KOPT-K1 (cell line): ENCODE measurements around the gene TRPC4AP.

Source experiments
- H3K27ac ChIP-seq: fragments of 200-600 bp; sonication (generic); 2 replicates; pipeline ENCODE4 v1.5.1; 2016; ENCODE audit warnings: antibody characterized with exemption, mild to moderate bottlenecking, low read depth, low read length; ENCODE audit not compliant: poor library complexity, severe bottlenecking
- H3K36me3 ChIP-seq: fragments of 200-600 bp; sonication (generic); 2 replicates; pipeline ENCODE4 v1.5.1; 2017; ENCODE audit warnings: antibody characterized with exemption, mild to moderate bottlenecking, low read length, moderate library complexity; ENCODE audit not compliant: insufficient read depth
- H3K9me3 ChIP-seq: fragments of 200-600 bp; sonication (generic); 2 replicates; pipeline ENCODE4 v1.5.1; 2017; ENCODE audit warnings: antibody characterized with exemption, low read length, mild to moderate bottlenecking; ENCODE audit not compliant: insufficient read depth, poor library complexity, severe bottlenecking

Gene TRPC4AP

DNA sequence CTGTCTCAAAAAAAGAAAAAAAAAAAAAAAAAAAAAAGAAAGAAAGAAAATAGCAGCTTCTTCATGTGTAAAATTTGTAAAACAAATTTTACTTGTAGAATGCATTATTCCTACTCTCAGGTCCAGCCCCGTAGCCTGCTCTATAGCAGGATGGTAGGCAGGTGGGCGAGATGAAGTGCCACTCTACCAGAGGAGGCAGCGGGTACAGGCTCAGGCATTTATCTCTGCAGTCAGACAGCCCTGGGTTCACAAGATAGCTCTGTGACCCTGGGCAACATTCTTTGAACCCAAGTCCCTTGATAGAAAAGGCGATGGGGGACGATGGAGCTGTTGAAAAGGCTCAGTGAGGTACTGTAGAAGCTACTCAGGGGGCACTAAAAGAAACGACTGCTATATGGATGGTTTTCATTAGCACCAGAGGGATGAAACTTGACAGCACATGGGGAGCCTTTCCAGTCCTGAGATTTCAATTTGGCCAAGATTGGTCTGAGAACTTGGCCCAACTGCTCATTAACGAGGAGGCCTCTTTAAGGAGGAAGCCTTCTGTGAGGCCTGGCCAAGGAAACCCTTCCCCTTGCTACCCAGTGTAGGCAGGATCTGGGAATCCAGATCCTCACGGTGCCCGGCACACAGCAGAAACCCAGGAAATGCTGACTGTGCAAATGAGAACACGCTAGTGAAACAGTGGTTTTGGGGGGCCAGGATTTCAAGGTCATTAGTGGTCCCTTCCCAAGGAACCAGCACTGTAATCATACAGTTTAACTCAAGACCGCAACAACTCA lies 73.8 kb downstream of the TRPC4AP start:
- Histone ChIP-seq H3K36me3 (peaks cover 99% of the 10 kb centered on the region), H3K27ac (no peak overlapping the region), H3K9me3 (no peaks in the 10 kb centered on the region)

DNA sequence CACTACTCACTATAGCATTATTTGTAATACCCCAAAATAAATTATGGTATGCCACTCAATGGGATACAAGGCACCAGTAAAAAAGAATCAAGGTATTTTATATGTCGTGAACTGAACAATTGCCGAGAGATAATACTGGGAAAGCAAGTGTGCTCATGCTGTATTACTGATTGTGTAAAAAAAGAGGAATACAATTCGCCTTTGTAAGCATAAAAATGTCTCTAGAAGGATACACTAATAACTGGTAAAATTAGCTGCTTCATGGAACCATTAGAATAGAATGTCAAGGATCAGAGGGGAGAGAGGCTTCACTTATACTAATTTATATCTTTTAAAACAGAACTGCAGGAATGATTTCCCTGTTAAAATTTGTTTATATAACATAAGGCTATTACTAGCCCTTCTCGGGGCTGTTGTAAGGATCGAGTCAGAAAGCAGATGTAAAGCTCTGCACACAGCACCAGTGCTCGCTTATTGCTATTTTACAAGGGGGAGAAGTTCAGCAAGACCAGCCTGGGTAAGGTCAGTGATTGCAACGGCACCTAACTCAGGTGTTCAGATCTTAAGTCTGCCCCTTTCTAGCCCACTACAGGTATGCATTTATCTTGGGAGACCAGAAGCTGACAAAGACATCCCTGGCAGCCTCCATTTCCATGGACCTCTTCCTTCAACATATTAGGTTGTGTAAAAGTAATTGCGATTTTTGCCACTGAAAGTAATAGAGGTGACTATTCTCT lies 75.3 kb downstream of the TRPC4AP start:
- peaks cover 99% of the 10 kb centered on the region for H3K36me3 ChIP-seq
- H3K9me3 ChIP-seq = no peaks in the 10 kb centered on the region
- H3K27ac ChIP-seq = no peak overlapping the region

DNA sequence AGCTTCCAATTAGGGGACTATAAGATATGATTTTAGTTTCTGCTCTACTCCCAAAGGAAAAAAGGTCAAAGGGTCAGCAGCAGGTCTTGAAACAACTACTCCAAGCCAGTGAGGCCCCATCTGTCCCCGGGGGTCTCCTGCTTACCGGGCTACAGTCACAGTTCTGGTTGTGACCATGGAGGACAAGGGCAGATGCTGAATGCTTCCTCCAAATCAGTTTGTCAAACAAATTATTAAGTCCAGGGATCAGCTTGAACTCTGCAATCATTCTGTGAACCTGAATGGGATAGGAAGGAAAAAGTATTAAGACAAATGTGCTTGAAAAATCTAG lies 76.8 kb downstream of the TRPC4AP start:
- Histone ChIP-seq H3K27ac (no peak overlapping the region), H3K36me3 (peaks cover 99% of the 10 kb centered on the region), H3K9me3 (no peaks in the 10 kb centered on the region)

- Histone ChIP-seq H3K9me3 (no peaks in the 10 kb centered on the region), H3K27ac (no peak overlapping the region), H3K36me3 (peaks cover 99% of the 10 kb centered on the region)
Measured at GRCh38 chr20:35014537-35014936, 78.1 kb downstream of the TRPC4AP start.

- H3K36me3 ChIP-seq = peaks cover 99% of the 10 kb centered on the region
- no peak overlapping the region for H3K27ac ChIP-seq
- H3K9me3 ChIP-seq = no peaks in the 10 kb centered on the region
Measured at GRCh38 chr20:35013421-35014411, 78.9 kb downstream of the TRPC4AP start.

GRCh38 chr20:35012227-35013069 lies 80.2 kb downstream of the TRPC4AP start:
- no peak overlapping the region for H3K27ac ChIP-seq
- peaks cover 100% of the 10 kb centered on the region for H3K36me3 ChIP-seq
- H3K9me3 ChIP-seq = no peaks in the 10 kb centered on the region

DNA sequence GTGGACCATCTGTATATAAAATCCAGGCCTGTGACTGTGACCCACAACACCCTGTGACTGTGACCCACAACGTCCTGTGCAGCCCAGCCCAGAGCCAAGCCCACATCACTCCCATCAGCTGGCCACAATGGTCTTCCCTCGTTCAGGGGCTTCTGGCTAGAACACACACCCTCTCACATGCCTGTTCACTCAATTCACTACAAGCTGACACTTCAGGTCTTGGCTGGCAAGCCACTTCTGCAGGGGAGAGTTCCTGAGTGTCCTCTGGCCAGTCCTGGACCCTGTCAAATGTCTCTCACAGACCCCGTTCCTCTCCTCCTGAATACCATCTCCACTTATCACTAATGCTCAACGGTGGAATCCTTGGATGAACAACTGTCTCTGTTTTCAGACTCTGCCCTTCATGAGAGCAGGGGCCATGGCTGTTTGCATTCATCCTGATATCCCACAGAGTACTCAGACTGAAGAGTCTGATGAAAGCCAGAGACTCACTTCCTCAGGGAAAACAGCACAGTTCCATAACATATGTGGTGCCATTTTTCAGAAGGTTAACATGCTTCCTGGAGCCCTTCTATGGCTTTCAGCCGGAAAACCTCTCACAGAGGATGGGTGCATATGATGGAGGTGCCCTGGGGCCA lies 80.9 kb downstream of the TRPC4AP start:
- Histone ChIP-seq H3K36me3 (peaks cover 100% of the 10 kb centered on the region), H3K27ac (no peak overlapping the region), H3K9me3 (no peaks in the 10 kb centered on the region)

DNA sequence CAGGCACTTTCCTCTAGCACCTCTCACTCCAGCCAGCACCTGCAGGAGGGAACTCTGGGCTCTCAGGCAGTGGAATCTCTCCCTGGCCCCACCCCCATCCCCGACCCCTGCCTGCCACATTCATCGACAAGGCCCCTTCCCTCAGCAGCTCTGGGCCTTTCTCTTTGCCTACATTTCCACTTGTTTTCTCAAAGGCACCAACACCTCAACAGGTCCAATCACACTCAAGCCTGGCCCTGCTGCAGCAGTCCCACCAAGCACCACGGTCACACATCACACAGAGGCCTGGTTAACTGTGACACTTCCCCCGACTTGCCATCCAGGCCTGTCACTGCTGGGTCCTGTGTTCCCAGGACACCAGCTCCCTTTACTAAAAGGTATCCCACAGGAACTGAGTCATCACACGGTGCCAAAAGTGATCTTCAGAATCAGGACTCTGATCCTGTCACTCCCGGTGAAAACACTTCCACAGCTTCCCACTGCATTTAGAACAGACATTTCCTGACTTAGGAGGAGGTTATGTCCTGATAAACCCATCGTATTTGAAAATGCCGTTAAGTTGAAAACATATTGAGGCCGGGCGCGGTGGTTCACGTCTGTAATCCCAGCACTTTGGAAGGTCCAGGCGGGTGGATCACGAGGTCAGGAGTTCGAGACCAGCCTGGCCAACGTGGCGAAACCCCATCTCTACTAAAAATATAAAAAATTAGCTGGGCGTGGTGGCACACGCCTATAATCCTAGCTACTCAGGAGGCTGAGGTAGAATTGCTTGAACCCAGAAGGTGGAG lies 82.0 kb downstream of the TRPC4AP start:
- Histone ChIP-seq H3K36me3 (peaks cover 100% of the 10 kb centered on the region), H3K9me3 (no peaks in the 10 kb centered on the region), H3K27ac (no peak overlapping the region)

- Histone ChIP-seq H3K9me3 (no peaks in the 10 kb centered on the region), H3K36me3 (peaks cover 100% of the 10 kb centered on the region), H3K27ac (no peak overlapping the region)
Measured at GRCh38 chr20:35009665-35010328, 82.8 kb downstream of the TRPC4AP start.

DNA sequence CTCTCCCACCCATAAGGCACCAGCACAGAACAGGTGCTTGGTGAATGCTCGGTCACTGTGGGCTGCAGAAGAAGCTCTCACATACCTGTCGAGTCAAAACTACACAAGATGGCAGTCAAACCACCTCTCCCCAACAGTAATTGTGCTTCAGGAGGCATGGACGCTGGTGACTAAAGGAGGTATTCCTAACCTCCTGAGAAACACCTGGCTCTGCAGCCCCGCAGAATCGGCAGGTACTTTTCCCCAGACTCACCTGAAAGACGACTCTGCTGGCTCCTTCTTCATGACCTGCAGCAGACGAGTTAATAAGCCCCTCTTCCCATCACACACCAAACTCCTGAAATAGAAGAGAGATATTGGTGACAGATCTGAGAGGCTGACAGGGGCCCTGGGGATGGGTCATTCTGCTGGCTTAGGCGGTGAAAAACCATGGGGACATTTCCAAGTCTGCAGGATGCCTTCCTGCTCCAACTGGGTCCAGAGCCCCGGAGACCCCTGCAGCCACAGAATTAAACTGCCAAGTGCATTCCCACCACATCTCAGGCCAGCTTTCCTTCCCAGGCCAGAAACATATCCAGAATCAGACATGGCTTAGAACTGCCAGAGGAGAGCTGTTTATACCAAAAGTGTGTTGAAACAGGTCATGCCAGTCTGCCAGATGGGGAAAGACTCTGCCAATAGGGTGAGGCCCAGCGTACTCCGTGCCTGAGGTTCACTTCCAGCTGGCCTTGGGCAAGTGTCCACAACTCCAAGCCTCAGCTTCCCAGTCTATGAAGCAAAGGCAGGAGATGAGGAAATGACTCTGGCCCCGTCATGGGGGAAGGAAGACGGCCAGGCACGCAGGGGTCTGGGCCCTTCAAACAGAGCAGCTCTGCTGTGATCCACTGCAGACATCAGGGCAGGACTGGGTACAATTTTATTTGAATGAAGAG lies 83.9 kb downstream of the TRPC4AP start:
- H3K9me3 ChIP-seq = no peaks in the 10 kb centered on the region
- H3K27ac ChIP-seq = no peak overlapping the region
- H3K36me3 ChIP-seq = peaks cover 100% of the 10 kb centered on the region

DNA sequence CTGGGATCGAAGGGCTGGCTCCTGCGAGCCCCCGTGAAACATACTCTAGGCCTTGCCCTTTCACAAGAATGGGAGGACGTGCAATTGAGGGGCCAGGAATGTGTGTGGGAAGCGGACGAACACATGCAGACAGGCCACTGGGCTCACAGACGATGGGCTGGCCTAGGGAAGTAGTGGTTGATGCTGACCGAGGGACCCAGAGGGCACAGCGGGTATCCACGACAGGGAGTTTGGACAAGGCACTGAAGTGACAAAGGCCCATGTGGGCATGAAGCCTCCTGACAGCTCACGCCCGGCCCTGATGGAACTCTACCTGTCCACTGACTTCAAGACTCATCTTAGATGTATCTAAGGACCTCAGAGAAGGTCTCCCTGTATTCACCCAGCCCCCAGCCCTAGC lies 84.7 kb downstream of the TRPC4AP start:
- Histone ChIP-seq H3K36me3 (peaks cover 100% of the 10 kb centered on the region), H3K9me3 (no peaks in the 10 kb centered on the region), H3K27ac (no peak overlapping the region)

- Histone ChIP-seq H3K36me3 (peaks cover 100% of the 10 kb centered on the region), H3K9me3 (no peaks in the 10 kb centered on the region), H3K27ac (no peak overlapping the region)
Measured at GRCh38 chr20:35007413-35007812, 85.2 kb downstream of the TRPC4AP start.
